NCI-H2227 (cell line): ENCODE data around the gene NCOA1.
"Not testable (repeated sequence)": the region's sequence is repeated elsewhere in the genome, so short reads cannot be mapped to it uniquely, and the experiment has no call there.

Source experiments
- DNase-seq: peaks from one replicate; lab custom pipeline; 2025; ENCODE audit not compliant: unreplicated experiment; lab: John Stamatoyannopoulos, UW

NCOA1 gene

GRCh38 chr2:24531610-24532009, 40.6 kb downstream of the NCOA1 start:
- DNase-seq: not testable (repeated sequence)

- not testable (repeated sequence) for DNase-seq
Observed at GRCh38 chr2:24532057-24532456, 41.0 kb downstream of the NCOA1 start.

- not testable (repeated sequence) for DNase-seq
Observed at GRCh38 chr2:24533574-24533973, 42.5 kb downstream of the NCOA1 start.

- DNase-seq: no peak
Observed at GRCh38 chr2:24538720-24539119, 47.7 kb downstream of the NCOA1 start.

GRCh38 chr2:24539258-24539657, 48.2 kb downstream of the NCOA1 start:
- DNase-seq: no peak

- DNase-seq: no peak
Observed at GRCh38 chr2:24540011-24540477, 49.0 kb downstream of the NCOA1 start.

GRCh38 chr2:24541621-24542020, 50.6 kb downstream of the NCOA1 start:
- DNase-seq: no peak

- no peak for DNase-seq
Observed at GRCh38 chr2:24542269-24542872, 51.3 kb downstream of the NCOA1 start.

GRCh38 chr2:24543252-24543651, 52.2 kb downstream of the NCOA1 start:
- no peak for DNase-seq

GRCh38 chr2:24544456-24545115, 53.5 kb downstream of the NCOA1 start:
- no peak for DNase-seq

- DNase-seq: no peak
Observed at GRCh38 chr2:24546669-24547068, 55.6 kb downstream of the NCOA1 start.

- DNase-seq: no peak
Observed at GRCh38 chr2:24548058-24548457, 57.0 kb downstream of the NCOA1 start.

- not testable (repeated sequence) for DNase-seq
Observed at GRCh38 chr2:24550301-24550700, 59.2 kb downstream of the NCOA1 start.

- DNase-seq: no peak
Observed at GRCh38 chr2:24551016-24551415, 60.0 kb downstream of the NCOA1 start.

- no peak for DNase-seq
Observed at GRCh38 chr2:24552836-24553235, 61.8 kb downstream of the NCOA1 start.

GRCh38 chr2:24558781-24559472, 67.9 kb downstream of the NCOA1 start:
- DNase-seq: no peak

GRCh38 chr2:24559473-24560113, 68.5 kb downstream of the NCOA1 start:
- DNase-seq: no peak

GRCh38 chr2:24565537-24565936, 74.5 kb downstream of the NCOA1 start:
- no peak for DNase-seq

- no peak for DNase-seq
Observed at GRCh38 chr2:24566209-24566608, 75.2 kb downstream of the NCOA1 start.

GRCh38 chr2:24566630-24567029, 75.6 kb downstream of the NCOA1 start:
- DNase-seq: no peak

GRCh38 chr2:24568551-24568950, 77.5 kb downstream of the NCOA1 start:
- no peak for DNase-seq

GRCh38 chr2:24569565-24569964, 78.5 kb downstream of the NCOA1 start:
- not testable (repeated sequence) for DNase-seq
